Activated CD4-positive, alpha-beta T cell treated with anti-CD3 and anti-CD28 coated beads, Interleukin-2, amount 50 U/mL, for 24 hours (primary cell): ENCODE data around the gene SIVA1.

Experiments used
- DNase-seq, 2 donors: peaks; one replicate each; pipeline ENCODE4 v3.0.0-alpha.2; 2020; ENCODE audit warnings: low read depth in 1 of 2, low spot score in 1 of 2

Gene SIVA1

GRCh38 chr14:104752735-104753527 lies at the start of gene SIVA1:
Gene SIVA1 (plus strand): TSS chr14:104753147. CDS start chr14:104753202, 55 bp downstream.
- peak; percentile 98 to 100 for DNase-seq

- DNase-seq, result no peak
Observed at GRCh38 chr14:104703269-104703668, 49.7 kb upstream of the SIVA1 start.

GRCh38 chr14:104704252-104704651 lies 48.7 kb upstream of the SIVA1 start:
- DNase-seq, result no peak

- DNase-seq, result no peak
Observed at GRCh38 chr14:104705340-104706047, 47.5 kb upstream of the SIVA1 start.

- DNase-seq, result no peak
Observed at GRCh38 chr14:104706733-104707607, 46.0 kb upstream of the SIVA1 start.

- DNase-seq, result no peak
Observed at GRCh38 chr14:104707608-104708595, 45.0 kb upstream of the SIVA1 start.

GRCh38 chr14:104708606-104709268 lies 44.2 kb upstream of the SIVA1 start:
- peak; percentile 52 to 66 for DNase-seq

- no peak for DNase-seq
Observed at GRCh38 chr14:104709387-104710039, 43.4 kb upstream of the SIVA1 start.

- no peak for DNase-seq
Observed at GRCh38 chr14:104710071-104710735, 42.7 kb upstream of the SIVA1 start.

- no peak for DNase-seq
Observed at GRCh38 chr14:104712881-104713734, 39.8 kb upstream of the SIVA1 start.

- DNase-seq, result no peak
Observed at GRCh38 chr14:104714066-104714465, 38.9 kb upstream of the SIVA1 start.

- DNase-seq, result no peak
Observed at GRCh38 chr14:104714681-104715080, 38.3 kb upstream of the SIVA1 start.

GRCh38 chr14:104715416-104715815 lies 37.5 kb upstream of the SIVA1 start:
- DNase-seq, result no peak

GRCh38 chr14:104715871-104716270 lies 37.1 kb upstream of the SIVA1 start:
- DNase-seq, result no peak

- no peak for DNase-seq
Observed at GRCh38 chr14:104717137-104717536, 35.8 kb upstream of the SIVA1 start.

GRCh38 chr14:104717646-104718045 lies 35.3 kb upstream of the SIVA1 start:
- DNase-seq, result no peak

GRCh38 chr14:104718147-104718546 lies 34.8 kb upstream of the SIVA1 start:
- DNase-seq, result no peak

- no peak for DNase-seq
Observed at GRCh38 chr14:104718871-104719270, 34.1 kb upstream of the SIVA1 start.
